Measurements from ENCODE around the gene MPPED1.

Gene MPPED1

GRCh38 chr22:43431808-43432554, 20.2 kb downstream of the MPPED1 start:
- no peak for DNase-seq (ENCODE audit: low spot score)

GRCh38 chr22:43432883-43433415, 21.1 kb downstream of the MPPED1 start:
- no peak for DNase-seq (ENCODE audit: low spot score)

GRCh38 chr22:43433451-43434274, 21.8 kb downstream of the MPPED1 start:
- DNase-seq (ENCODE audit: low spot score): no peak

- no peak for DNase-seq (ENCODE audit: low spot score)
Observed at GRCh38 chr22:43434275-43434927, 22.6 kb downstream of the MPPED1 start.

GRCh38 chr22:43434928-43435311, 23.1 kb downstream of the MPPED1 start:
- DNase-seq (ENCODE audit: low spot score): no peak

- no peak for DNase-seq (ENCODE audit: low spot score)
Observed at GRCh38 chr22:43435851-43436811, 24.3 kb downstream of the MPPED1 start.

GRCh38 chr22:43436868-43437267, 25.1 kb downstream of the MPPED1 start:
- no peak for DNase-seq (ENCODE audit: low spot score)

- no peak for DNase-seq (ENCODE audit: low spot score)
Observed at GRCh38 chr22:43437871-43438475, 26.2 kb downstream of the MPPED1 start.

- DNase-seq (ENCODE audit: low spot score): no peak
Observed at GRCh38 chr22:43438666-43439347, 27.0 kb downstream of the MPPED1 start.

GRCh38 chr22:43439368-43440103, 27.7 kb downstream of the MPPED1 start:
- DNase-seq (ENCODE audit: low spot score): no peak

GRCh38 chr22:43440104-43440387, 28.2 kb downstream of the MPPED1 start:
- no peak for DNase-seq (ENCODE audit: low spot score)

GRCh38 chr22:43440556-43440955, 28.7 kb downstream of the MPPED1 start:
- DNase-seq (ENCODE audit: low spot score): no peak

- DNase-seq (ENCODE audit: low spot score): no peak
Observed at GRCh38 chr22:43441216-43441615, 29.4 kb downstream of the MPPED1 start.

GRCh38 chr22:43441751-43442150, 29.9 kb downstream of the MPPED1 start:
- DNase-seq (ENCODE audit: low spot score): no peak

- DNase-seq (ENCODE audit: low spot score): no peak
Observed at GRCh38 chr22:43442386-43443151, 30.8 kb downstream of the MPPED1 start.

- DNase-seq (ENCODE audit: low spot score): no peak
Observed at GRCh38 chr22:43443152-43443471, 31.3 kb downstream of the MPPED1 start.

- DNase-seq (ENCODE audit: low spot score): no peak
Observed at GRCh38 chr22:43446037-43446803, 34.4 kb downstream of the MPPED1 start.

- no peak for DNase-seq (ENCODE audit: low spot score)
Observed at GRCh38 chr22:43446916-43447315, 35.1 kb downstream of the MPPED1 start.

- DNase-seq (ENCODE audit: low spot score): no peak
Observed at GRCh38 chr22:43447380-43447779, 35.6 kb downstream of the MPPED1 start.
